ENCODE data around the gene TENT4B. TPM values are rescaled to one million over a fixed set of nuclear protein-coding genes. Genes with fewer than 3 reads are reported as not detected.

The TENT4B gene
- polyA plus RNA-seq, 1 of the 3 experiments (the other 2 are of a cell fraction), result 5.6 TPM

DNA sequence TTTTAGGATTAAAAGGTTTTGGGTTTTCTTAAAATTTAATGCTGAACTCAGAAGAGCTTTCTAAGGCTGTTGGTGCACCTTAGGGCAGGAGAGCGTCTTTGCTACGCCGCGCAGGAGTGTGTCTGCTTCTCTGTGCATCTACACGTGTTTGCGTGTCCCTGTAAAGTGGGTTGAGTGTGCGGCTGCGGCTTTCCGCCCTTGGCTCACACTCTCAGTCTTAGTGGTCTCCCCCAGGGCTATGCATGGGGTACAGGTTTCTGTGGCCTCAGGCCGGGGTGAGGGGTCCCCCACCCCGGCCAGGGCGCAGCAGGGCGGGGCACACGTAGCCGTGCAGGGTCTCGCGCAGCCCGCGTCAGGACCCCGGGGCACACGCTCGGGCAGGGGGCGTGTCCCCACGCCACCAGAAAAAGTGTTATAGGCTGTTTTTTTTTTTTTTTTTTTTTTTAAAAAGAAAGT lies 727 bp upstream of the TENT4B start:
- peaks cover 8 to 10% of the 10 kb centered on the region in 2 experiments; a peak in 2 of 4 replicates for H3K4me1 ChIP-seq (ENCODE audit: control insufficient read depth in 1 of 2, insufficient read depth in 2 of 2, low read depth in 1 of 2, low read length in 1 of 2)
- H3K27me3 ChIP-seq (ENCODE audit: insufficient read depth), result no peaks in the 10 kb centered on the region
- H3K4me3 ChIP-seq (ENCODE audit: low read depth in 2 of 2, low read length in 1 of 2), result peak overlapping the region; percentile 61 to 80
- H3F3A ChIP-seq (replicated peaks; ENCODE audit: insufficient read depth), result peaks cover 6% of the 10 kb centered on the region
- peak overlapping the region; percentile 90 to 92 for H3K27ac ChIP-seq (ENCODE audit: low read depth in 2 of 2, low read length in 1 of 2)
- ChIA-PET CTCF (interaction anchor here (2.4 kb wide), 1 partner anchor 127 kb away, joined by 8 read pairs; the partner anchor contains the start of gene CNEP1R1), POLR2A (no interaction called here)
- no peaks in the 10 kb centered on the region for H3K36me3 ChIP-seq (replicated peaks in 1 of 2; ENCODE audit: control insufficient read depth in 1 of 2, insufficient read depth in 2 of 2, low read length in 1 of 2)
- DNase-seq, result no peak
- H4K20me1 ChIP-seq (ENCODE audit: insufficient read depth), result peaks cover 36% of the 10 kb centered on the region
- H3K9me3 ChIP-seq, result no peaks in the 10 kb centered on the region
- peak overlapping the region; percentile 99 for H3K4me2 ChIP-seq
- H3K79me2 ChIP-seq (ENCODE audit: insufficient read depth), result peaks cover 37% of the 10 kb centered on the region
- WGBS (ENCODE audit: low lambda C conversion rate), result 11% methylated on average over 22 of the region's 24 CpGs
- H3K9me2 ChIP-seq, result no peaks in the 10 kb centered on the region
- peak overlapping the region; percentile 95 for H3K9ac ChIP-seq
- H2AFZ ChIP-seq (ENCODE audit: low read depth), result peak overlapping the region; percentile 99
- TF ChIP-seq, protein P1, sequence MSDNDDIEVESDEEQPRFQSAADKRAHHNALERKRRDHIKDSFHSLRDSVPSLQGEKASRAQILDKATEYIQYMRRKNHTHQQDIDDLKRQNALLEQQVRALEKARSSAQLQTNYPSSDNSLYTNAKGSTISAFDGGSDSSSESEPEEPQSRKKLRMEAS (IDR thresholded peaks at IDR 0.05; ENCODE audit: low read depth), result peak; percentile 61; the same call in 1 of the 2 replicates
- TF ChIP-seq RAD21 (IDR thresholded peaks at IDR 0.05; ENCODE audit: low read length), result no peak
- TF ChIP-seq EZH2phosphoT487 (IDR thresholded peaks at IDR 0.05; ENCODE audit: borderline replicate concordance, low read depth), result no peak
- TF ChIP-seq MXI1 (IDR thresholded peaks at IDR 0.05; ENCODE audit: low read depth, low read length), result peak; percentile 91
- TF ChIP-seq NFIC (IDR thresholded peaks at IDR 0.05; ENCODE audit: borderline replicate concordance), result no peak
- TF ChIP-seq, protein P2, sequence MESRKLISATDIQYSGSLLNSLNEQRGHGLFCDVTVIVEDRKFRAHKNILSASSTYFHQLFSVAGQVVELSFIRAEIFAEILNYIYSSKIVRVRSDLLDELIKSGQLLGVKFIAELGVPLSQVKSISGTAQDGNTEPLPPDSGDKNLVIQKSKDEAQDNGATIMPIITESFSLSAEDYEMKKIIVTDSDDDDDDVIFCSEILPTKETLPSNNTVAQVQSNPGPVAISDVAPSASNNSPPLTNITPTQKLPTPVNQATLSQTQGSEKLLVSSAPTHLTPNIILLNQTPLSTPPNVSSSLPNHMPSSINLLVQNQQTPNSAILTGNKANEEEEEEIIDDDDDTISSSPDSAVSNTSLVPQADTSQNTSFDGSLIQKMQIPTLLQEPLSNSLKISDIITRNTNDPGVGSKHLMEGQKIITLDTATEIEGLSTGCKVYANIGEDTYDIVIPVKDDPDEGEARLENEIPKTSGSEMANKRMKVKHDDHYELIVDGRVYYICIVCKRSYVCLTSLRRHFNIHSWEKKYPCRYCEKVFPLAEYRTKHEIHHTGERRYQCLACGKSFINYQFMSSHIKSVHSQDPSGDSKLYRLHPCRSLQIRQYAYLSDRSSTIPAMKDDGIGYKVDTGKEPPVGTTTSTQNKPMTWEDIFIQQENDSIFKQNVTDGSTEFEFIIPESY (IDR thresholded peaks at IDR 0.05; ENCODE audit: borderline replicate concordance, low read depth), result no peak
- no peak for TF ChIP-seq FOSL2 (IDR thresholded peaks at IDR 0.05; ENCODE audit: borderline replicate concordance, low read depth)
- no peak for TF ChIP-seq RXRA (IDR thresholded peaks at IDR 0.05; ENCODE audit: borderline replicate concordance, low read depth)
- TF ChIP-seq POLR2AphosphoS5 (IDR thresholded peaks at IDR 0.05; ENCODE audit: low read depth, low read length), result no peak
- peak; percentile 22 for TF ChIP-seq CHD2 (IDR thresholded peaks at IDR 0.05; ENCODE audit: low read length, partially characterized antibody)

DNA sequence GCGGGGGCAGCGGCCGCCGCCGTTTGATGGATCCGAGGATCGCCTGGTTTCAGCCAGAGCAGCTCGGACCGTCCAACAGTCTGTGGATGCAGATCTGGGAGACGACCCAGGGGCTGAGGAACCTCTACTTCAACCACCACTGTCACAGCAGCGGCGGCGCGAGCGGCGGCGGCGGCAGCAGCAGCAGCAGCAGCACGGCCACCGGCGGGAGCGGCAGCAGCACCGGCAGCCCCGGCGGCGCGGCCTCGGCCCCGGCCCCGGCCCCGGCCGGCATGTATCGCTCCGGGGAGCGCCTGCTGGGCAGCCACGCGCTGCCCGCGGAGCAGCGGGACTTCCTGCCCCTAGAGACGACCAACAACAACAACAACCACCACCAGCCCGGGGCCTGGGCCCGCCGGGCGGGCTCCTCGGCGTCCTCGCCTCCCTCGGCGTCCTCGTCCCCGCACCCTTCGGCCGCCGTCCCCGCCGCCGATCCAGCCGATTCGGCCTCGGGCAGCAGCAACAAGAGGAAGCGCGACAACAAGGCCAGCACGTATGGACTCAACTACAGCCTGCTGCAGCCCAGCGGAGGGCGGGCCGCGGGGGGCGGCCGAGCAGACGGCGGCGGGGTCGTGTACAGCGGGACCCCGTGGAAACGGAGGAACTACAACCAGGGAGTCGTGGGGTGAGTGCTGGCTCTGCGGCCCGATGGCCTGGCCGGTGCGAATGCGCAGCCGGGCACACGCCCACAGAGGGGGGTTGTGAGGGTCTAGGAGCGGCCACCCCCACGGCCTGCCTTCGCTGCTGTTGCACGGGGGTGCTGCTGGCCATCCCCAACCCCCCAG lies 702 bp downstream of the TENT4B start:
- POLR2A ChIA-PET, result no interaction called here
- DNase-seq, result peak; percentile 69
- H3K9me3 ChIP-seq, result no peaks in the 10 kb centered on the region
- H3F3A ChIP-seq (replicated peaks; ENCODE audit: insufficient read depth), result peaks cover 6% of the 10 kb centered on the region
- peaks cover 49% of the 10 kb centered on the region for H4K20me1 ChIP-seq (ENCODE audit: insufficient read depth)
- H3K79me2 ChIP-seq (ENCODE audit: insufficient read depth), result peaks cover 51% of the 10 kb centered on the region
- TF ChIP-seq MXI1 (IDR thresholded peaks at IDR 0.05; ENCODE audit: low read depth, low read length) (peak; percentile 36; the same call in 1 of the 2 replicates), TEAD4 (IDR thresholded peaks at IDR 0.05; ENCODE audit: borderline replicate concordance, insufficient read depth) (no peak)
- TF ChIP-seq, protein P3, sequence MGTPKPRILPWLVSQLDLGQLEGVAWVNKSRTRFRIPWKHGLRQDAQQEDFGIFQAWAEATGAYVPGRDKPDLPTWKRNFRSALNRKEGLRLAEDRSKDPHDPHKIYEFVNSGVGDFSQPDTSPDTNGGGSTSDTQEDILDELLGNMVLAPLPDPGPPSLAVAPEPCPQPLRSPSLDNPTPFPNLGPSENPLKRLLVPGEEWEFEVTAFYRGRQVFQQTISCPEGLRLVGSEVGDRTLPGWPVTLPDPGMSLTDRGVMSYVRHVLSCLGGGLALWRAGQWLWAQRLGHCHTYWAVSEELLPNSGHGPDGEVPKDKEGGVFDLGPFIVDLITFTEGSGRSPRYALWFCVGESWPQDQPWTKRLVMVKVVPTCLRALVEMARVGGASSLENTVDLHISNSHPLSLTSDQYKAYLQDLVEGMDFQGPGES (IDR thresholded peaks at IDR 0.05; ENCODE audit: low read depth, low read length), result no peak
- no peaks in the 10 kb centered on the region for H3K9me2 ChIP-seq
- CTCF ChIA-PET, result no interaction called here
- H2AFZ ChIP-seq (ENCODE audit: low read depth), result no peak overlapping the region
- WGBS (ENCODE audit: low lambda C conversion rate), result 5% methylated on average over 11 of the region's 89 CpGs
- peak overlapping the region; percentile 71 to 75 for H3K4me3 ChIP-seq (ENCODE audit: low read depth in 2 of 2, low read length in 1 of 2)
- peak overlapping the region; percentile 78 for H3K9ac ChIP-seq
- peaks cover 8 to 10% of the 10 kb centered on the region in 2 experiments; a peak in 2 of 4 replicates for H3K4me1 ChIP-seq (ENCODE audit: control insufficient read depth in 1 of 2, insufficient read depth in 2 of 2, low read depth in 1 of 2, low read length in 1 of 2)
- peak overlapping the region; percentile 95 for H3K4me2 ChIP-seq
- peak overlapping the region; percentile 29 to 38; a peak in 2 of 4 replicates for H3K27ac ChIP-seq (ENCODE audit: low read depth in 2 of 2, low read length in 1 of 2)
- H3K27me3 ChIP-seq (ENCODE audit: insufficient read depth), result no peaks in the 10 kb centered on the region
- H3K36me3 ChIP-seq (replicated peaks in 1 of 2; ENCODE audit: control insufficient read depth in 1 of 2, insufficient read depth in 2 of 2, low read length in 1 of 2), result no peaks in the 10 kb centered on the region

Measured in SK-N-SH (cell line).